NOMO-1 (cell line): ENCODE measurements around the gene CHCHD1.
"Not testable (repeated sequence)": the region's sequence is repeated elsewhere in the genome, so short reads cannot be mapped to it uniquely, and the experiment has no call there.

Experiments used
- DNase-seq, 2 experiments: peaks; one replicate each; lab custom pipeline; 2025; ENCODE audit not compliant: unreplicated experiment in 2 of 2; lab: John Stamatoyannopoulos, UW

The CHCHD1 gene

GRCh38 chr10:73809061-73809818 lies 27.4 kb downstream of the CHCHD1 start:
- DNase-seq: no peak

GRCh38 chr10:73810358-73810734 lies 28.5 kb downstream of the CHCHD1 start:
- peak; percentile 14 to 20 for DNase-seq

- DNase-seq: no peak
Measured at GRCh38 chr10:73810735-73811465, 29.1 kb downstream of the CHCHD1 start.

GRCh38 chr10:73812657-73813056 lies 30.8 kb downstream of the CHCHD1 start:
- DNase-seq: no peak

- no peak for DNase-seq
Measured at GRCh38 chr10:73813333-73813732, 31.5 kb downstream of the CHCHD1 start.

- DNase-seq: no peak
Measured at GRCh38 chr10:73814276-73814895, 32.5 kb downstream of the CHCHD1 start.

- no peak for DNase-seq
Measured at GRCh38 chr10:73814896-73815718, 33.3 kb downstream of the CHCHD1 start.

GRCh38 chr10:73815719-73816030 lies 33.8 kb downstream of the CHCHD1 start:
- no peak for DNase-seq

GRCh38 chr10:73816917-73817729 lies 35.3 kb downstream of the CHCHD1 start:
- DNase-seq: no peak

- DNase-seq: no peak
Measured at GRCh38 chr10:73817826-73818225, 36.0 kb downstream of the CHCHD1 start.

- DNase-seq: no peak
Measured at GRCh38 chr10:73818402-73818801, 36.6 kb downstream of the CHCHD1 start.

GRCh38 chr10:73819081-73819480 lies 37.2 kb downstream of the CHCHD1 start:
- no peak for DNase-seq

- DNase-seq: no peak
Measured at GRCh38 chr10:73819513-73820093, 37.8 kb downstream of the CHCHD1 start.

- no peak for DNase-seq
Measured at GRCh38 chr10:73823391-73823790, 41.5 kb downstream of the CHCHD1 start.

GRCh38 chr10:73824146-73824725 lies 42.4 kb downstream of the CHCHD1 start:
- no peak for DNase-seq

- DNase-seq: no peak
Measured at GRCh38 chr10:73827346-73828089, 45.7 kb downstream of the CHCHD1 start.

- DNase-seq: no peak
Measured at GRCh38 chr10:73828161-73828560, 46.3 kb downstream of the CHCHD1 start.

GRCh38 chr10:73829090-73829489 lies 47.2 kb downstream of the CHCHD1 start:
- not testable (repeated sequence) for DNase-seq
